ENCODE measurements around the gene MATN1. TPM values are rescaled to one million over a fixed set of nuclear protein-coding genes. Genes with fewer than 3 reads are reported as not detected.

The MATN1 gene
- polyA plus RNA-seq, 3 donors from 2014 or later, result not detected

DNA sequence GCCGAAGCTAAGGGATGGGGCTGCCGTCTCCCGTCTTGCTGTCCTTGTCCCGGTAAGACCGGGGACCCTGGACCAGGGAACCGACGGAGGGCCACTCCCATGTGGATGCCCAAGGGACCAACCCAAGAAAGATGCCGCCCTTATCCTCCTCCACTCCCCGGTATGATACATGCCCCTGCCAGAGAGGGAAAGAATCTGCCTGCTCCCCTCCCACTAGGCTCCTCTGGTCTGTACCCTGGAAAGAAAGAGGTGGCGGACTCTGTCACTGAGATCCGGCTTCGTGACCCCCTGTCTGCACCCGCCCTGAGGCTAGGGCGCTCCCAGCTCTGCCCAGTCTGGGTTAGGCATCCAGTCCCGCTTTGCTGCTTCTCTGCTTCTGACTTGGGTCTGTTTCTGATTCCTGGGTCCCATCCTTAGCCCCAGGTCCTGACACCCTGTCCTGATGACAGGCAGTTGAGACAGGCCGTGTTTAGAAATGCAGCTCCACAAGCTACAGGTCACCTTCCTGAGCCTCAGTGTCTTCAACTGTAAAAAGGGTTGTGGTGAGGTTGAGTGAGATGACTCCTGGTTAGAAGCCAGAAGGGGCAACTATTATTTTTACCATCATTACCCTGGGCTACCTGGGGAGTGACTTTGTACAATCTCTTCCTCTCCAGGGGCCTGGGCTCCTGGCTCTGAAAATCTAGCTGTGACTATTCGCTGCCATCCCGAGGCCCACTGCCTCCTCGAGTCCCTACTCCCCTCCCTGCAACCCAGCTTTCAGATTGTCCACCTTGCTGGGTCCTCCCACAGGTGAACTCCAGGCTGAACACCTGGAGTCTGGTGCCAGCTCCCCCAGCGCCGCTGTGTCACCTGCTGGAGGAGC is 3.7 kb downstream of the MATN1 start:
- peak overlapping the region; percentile 74 to 92 (median 89) for H3K4me3 Mint-ChIP-seq
- no peaks in the 10 kb centered on the region for H3K36me3 Mint-ChIP-seq
- no peak for DNase-seq
- H3K27me3 Mint-ChIP-seq (ENCODE audit: low read depth in 3 of 3), result peaks cover 5 to 12% (median 11%) of the 10 kb centered on the region in 3 donors
- peaks cover 11 to 23% of the 10 kb centered on the region in 2 donors for H3K4me1 Mint-ChIP-seq
- no peaks in the 10 kb centered on the region for H3K9me3 Mint-ChIP-seq
- peak overlapping the region; percentile 86 to 97 (median 95) for H3K27ac Mint-ChIP-seq

DNA sequence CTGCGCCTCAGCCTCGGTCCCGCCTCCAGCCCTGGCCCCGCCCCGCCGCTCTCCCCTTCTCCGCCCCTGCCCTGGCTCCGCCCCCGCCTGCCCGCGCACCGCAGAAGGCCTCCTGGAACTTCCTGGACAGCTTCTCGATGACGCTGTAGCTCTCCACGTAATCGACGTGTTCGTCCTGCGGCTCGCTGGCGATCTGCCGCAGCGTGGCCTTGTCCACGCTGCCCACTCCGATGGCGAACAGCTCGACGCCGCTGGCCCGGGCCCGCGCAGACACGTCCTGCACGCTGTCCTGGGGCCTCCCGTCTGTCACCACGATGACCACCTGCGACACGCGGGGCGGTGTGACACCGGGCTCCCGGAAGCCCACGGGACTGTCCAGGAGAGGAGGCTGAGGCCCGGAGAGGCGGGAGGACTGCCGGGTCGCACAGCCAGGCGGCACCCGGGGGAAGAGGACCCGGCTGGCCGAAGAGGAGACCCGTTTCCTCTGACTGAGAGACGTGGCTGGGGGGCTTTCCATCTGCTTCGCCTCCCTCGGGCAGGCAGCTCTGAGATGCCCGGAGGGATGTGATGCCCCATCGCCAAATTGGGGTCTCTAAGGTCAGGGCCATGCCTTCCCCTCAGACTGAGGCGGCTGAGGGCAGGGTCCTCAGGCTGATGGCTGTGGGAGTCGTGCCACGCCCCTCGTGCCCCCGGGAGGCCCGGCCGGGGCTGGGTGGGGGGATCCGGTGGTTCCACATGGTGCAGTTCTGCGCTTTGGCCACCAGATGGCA is 4.6 kb downstream of the MATN1 start:
- no peaks in the 10 kb centered on the region for H3K36me3 Mint-ChIP-seq

DNA sequence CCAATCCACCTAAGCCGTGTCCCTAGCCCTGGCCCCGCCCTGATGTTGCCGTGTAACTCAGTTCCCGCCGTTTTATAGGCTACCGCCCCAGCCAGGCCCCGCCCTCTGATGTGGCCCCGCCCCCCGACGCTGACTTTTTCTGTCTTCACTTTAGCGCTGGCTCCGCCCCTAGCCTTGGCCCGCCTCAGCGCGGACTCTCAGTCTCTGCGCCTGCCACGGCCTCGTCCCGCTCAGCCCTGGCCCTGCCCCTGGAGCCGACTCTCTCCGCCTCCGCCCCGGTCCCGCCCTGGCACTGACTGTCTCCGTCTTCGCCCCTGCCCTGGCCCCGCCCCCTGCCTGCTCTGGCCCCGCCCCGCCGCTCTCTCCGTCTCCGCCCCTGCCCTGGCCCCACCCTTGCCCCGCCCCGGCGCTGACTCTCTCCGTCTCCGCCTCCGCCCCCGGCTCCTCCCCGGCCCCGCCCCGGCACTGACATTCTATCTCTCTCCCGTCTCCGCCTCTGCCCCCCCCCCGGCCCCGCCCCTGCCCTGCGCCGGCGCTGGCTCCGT is 5.2 kb downstream of the MATN1 start:
- DNase-seq, result peak; percentile 98 to 99 (median 99)
- Mint-ChIP-seq H3K36me3 (no peaks in the 10 kb centered on the region), H3K9me3 (no peaks in the 10 kb centered on the region), H3K27me3 (ENCODE audit: low read depth in 3 of 3) (peaks cover 9 to 18% (median 15%) of the 10 kb centered on the region in 3 donors), H3K27ac (peak overlapping the region; percentile 92 to 98 (median 95)), H3K4me1 (peaks cover 11 to 23% of the 10 kb centered on the region in 2 donors), H3K4me3 (peak overlapping the region; percentile 89 to 97 (median 92))

More for the DNA sequence above, 4.6 kb downstream of the MATN1 start:
- Mint-ChIP-seq H3K4me1 (peaks cover 11 to 23% of the 10 kb centered on the region in 2 donors), H3K9me3 (no peaks in the 10 kb centered on the region), H3K27ac (peak overlapping the region; percentile 86 to 97 (median 95)), H3K27me3 (ENCODE audit: low read depth in 3 of 3) (peaks cover 5 to 16% (median 11%) of the 10 kb centered on the region in 3 donors), H3K4me3 (peak overlapping the region; percentile 74 to 92 (median 89))
- peak; percentile 96 to 98 (median 97) for DNase-seq

DNA sequence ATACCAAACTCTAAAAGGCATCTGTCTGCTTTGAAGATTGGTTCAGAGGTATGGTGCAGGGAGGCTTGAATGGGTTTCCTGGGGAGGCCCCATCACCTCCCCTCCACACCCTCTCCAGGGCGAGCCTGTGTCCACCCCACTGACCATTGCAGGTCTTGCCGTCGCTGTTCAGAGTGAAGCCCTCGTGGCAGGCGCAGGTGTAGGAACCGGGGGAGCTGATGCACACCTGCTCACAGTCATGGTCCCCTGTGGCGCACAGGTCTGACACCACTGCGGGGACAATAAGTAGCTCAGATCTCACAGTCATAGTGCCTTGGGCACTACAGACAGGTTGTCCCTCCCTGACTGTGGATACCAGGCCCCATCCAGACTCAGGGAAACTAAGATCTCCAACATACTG is 6.7 kb downstream of the MATN1 start:
- peak overlapping the region in 5 of 6 donors; percentile 83 to 92 (median 87) for H3K27ac Mint-ChIP-seq
- no peaks in the 10 kb centered on the region for H3K9me3 Mint-ChIP-seq
- no peak for DNase-seq
- no peaks in the 10 kb centered on the region for H3K36me3 Mint-ChIP-seq
- peak overlapping the region; percentile 24 to 75 (median 41) for H3K4me3 Mint-ChIP-seq
- peaks cover 11 to 23% of the 10 kb centered on the region in 2 donors for H3K4me1 Mint-ChIP-seq
- peaks cover 12 to 23% (median 15%) of the 10 kb centered on the region in 3 donors for H3K27me3 Mint-ChIP-seq (ENCODE audit: low read depth in 3 of 3)

DNA sequence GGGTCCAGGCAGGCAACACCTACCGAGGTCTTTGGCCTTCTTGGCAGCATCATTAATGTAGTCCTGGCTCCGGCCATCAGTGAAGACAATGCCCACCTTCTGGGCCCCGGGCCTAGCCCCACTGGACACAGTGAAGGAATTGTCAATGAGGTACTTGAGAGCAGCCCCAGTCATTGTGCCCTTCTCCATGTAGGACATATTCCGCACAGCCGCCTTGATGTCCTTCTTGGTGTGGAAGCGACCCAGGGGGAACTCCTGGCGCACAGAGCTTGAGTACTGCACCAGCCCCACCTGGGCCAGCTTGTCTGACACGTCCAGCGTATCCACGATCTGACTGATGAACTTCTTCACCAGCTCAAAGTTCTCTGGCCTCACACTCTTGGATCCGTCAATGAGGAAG is 7.5 kb downstream of the MATN1 start:
- Mint-ChIP-seq H3K27ac (no peak overlapping the region), H3K4me3 (no peak overlapping the region)

DNA sequence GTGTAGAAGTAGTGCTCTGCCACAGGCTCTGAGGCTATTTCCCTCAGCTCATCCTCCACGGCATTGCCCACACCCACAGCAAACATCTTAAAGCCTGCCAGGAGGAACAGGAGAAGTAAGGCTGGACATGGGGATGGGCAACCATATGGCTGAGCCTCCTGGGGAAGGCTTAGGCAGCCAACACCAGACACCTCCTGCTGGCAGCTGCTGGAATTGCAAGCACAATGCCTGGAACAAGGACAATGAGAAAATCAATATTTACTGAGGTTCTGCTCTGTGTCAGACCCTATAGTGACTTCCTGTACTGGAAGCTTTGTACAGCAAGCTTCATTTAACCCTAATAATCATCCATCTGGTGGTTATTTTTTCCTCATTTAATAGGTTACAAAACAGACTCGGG is 8.2 kb downstream of the MATN1 start:
- Mint-ChIP-seq H3K27me3 (ENCODE audit: low read depth in 3 of 3) (peaks cover 16 to 19% (median 19%) of the 10 kb centered on the region in 3 donors), H3K4me3 (no peak overlapping the region), H3K36me3 (no peaks in the 10 kb centered on the region), H3K27ac (no peak overlapping the region), H3K4me1 (peaks cover 11 to 23% of the 10 kb centered on the region in 2 donors), H3K9me3 (no peaks in the 10 kb centered on the region)
- no peak for DNase-seq

More for the DNA sequence above, 7.5 kb downstream of the MATN1 start:
- Mint-ChIP-seq H3K9me3 (no peaks in the 10 kb centered on the region), H3K27me3 (ENCODE audit: low read depth in 3 of 3) (peaks cover 15 to 22% (median 16%) of the 10 kb centered on the region in 3 donors), H3K36me3 (no peaks in the 10 kb centered on the region), H3K4me1 (peaks cover 11 to 23% of the 10 kb centered on the region in 2 donors)
- DNase-seq, result no peak

DNA sequence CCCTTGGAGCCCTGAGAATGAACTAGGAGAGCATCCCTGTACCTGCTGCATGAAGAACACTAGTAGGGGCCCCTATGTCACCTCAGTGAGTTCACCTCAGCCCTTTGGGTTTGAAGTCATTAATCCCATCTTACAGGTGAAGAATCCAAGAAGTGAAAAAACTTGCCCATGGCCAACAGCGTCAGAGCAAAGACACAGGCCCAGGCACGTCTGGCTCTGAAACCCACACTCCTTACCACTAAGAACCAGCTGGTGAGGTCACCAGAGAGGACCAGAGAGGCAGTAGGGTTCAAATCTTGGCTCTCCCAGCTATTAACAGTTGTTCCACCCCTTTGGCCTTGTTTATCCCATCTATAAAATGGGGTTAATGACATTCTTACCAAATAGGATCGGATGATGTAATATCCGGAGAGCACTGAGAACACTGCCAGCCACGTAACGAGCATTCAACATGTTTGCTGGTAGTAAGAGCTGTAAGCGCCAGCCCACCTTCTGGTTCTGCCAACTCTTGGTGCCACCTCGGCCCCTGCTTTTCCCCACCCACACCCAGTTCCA is 8.8 kb downstream of the MATN1 start:
- H3K27me3 Mint-ChIP-seq (ENCODE audit: low read depth in 3 of 3), result peaks cover 18 to 21% (median 19%) of the 10 kb centered on the region in 3 donors
- peak overlapping the region in 1 of 6 donors; percentile 30 for H3K27ac Mint-ChIP-seq
- H3K9me3 Mint-ChIP-seq, result no peaks in the 10 kb centered on the region
- no peak overlapping the region for H3K4me3 Mint-ChIP-seq
- H3K4me1 Mint-ChIP-seq, result peaks cover 9 to 20% of the 10 kb centered on the region in 2 donors
- no peak for DNase-seq
- no peaks in the 10 kb centered on the region for H3K36me3 Mint-ChIP-seq

DNA sequence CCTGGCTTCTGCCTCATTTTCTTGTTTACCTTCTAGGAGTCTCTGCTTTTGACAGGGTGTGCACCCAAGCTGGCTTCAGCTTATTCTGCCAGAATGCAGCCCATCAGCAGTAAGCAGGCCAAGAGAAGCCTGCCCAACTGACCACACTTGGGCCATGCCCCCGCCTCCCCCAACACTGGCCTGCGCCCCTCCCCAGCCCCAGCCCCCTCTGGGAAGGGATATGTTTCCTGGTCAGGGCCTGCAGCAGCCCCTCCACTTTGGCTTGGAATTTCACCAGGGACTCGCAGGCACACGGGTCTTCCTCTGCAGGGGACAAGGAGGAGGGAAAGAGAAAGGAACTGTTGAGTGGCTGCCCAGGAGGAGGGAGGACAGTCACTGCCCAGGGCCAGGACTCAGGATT is 9.4 kb downstream of the MATN1 start:
- no peak overlapping the region for H3K4me3 Mint-ChIP-seq
- H3K27me3 Mint-ChIP-seq (ENCODE audit: low read depth in 3 of 3), result peaks cover 14 to 21% (median 19%) of the 10 kb centered on the region in 3 donors
- no peak for DNase-seq
- H3K36me3 Mint-ChIP-seq, result no peaks in the 10 kb centered on the region
- no peaks in the 10 kb centered on the region for H3K9me3 Mint-ChIP-seq
- no peak overlapping the region for H3K27ac Mint-ChIP-seq
- H3K4me1 Mint-ChIP-seq, result peaks cover 5 to 16% of the 10 kb centered on the region in 2 donors

DNA sequence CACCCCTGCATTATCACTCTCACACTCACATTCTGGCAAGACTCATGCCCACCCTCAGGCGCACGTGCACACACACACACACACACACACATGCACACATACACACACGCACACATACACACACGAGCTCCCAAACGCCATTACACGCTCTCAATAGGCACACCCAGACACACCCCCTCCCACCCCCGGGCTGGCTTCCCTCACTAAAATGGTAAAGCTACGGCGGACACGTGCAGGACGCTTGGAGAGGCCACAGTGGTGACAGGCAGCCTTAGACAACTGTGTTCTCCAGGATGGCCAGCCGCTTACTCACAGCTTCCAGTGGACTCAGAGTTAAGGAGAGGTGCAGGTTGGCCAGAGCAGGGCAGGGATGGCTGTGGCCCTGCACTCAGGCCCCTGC is 10.1 kb downstream of the MATN1 start:
- Mint-ChIP-seq H3K4me1 (peaks cover 5 to 16% of the 10 kb centered on the region in 2 donors), H3K9me3 (no peaks in the 10 kb centered on the region), H3K27me3 (ENCODE audit: low read depth in 3 of 3) (peaks cover 11 to 21% (median 17%) of the 10 kb centered on the region in 3 donors), H3K4me3 (no peak overlapping the region), H3K36me3 (no peaks in the 10 kb centered on the region), H3K27ac (no peak overlapping the region)
- no peak for DNase-seq

DNA sequence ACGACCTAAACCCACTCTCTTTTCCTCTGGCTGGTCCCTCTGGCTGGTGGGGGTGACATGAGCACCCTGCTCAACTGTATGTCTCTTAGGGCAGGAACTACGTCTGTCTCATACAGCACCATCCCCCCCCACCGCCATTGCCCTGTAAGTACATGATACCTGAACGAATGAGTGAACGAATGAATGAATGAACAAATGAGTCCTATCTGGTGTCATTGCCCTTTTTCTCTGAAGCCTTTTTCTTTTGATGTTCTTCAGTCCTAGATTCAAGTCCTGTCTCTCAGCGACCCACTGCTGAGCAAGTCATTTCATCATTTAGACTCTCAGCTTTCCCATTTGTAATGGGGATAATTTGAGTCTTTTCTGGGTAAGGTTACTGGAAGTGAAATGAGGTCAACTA is 10.8 kb downstream of the MATN1 start:
- peaks cover 2 to 11% of the 10 kb centered on the region in 2 donors for H3K4me1 Mint-ChIP-seq
- H3K27ac Mint-ChIP-seq, result no peak overlapping the region
- H3K4me3 Mint-ChIP-seq, result no peak overlapping the region
- H3K36me3 Mint-ChIP-seq, result no peaks in the 10 kb centered on the region
- no peaks in the 10 kb centered on the region for H3K9me3 Mint-ChIP-seq
- DNase-seq, result no peak
- peaks cover 7 to 16% (median 13%) of the 10 kb centered on the region in 3 donors for H3K27me3 Mint-ChIP-seq (ENCODE audit: low read depth in 3 of 3)

DNA sequence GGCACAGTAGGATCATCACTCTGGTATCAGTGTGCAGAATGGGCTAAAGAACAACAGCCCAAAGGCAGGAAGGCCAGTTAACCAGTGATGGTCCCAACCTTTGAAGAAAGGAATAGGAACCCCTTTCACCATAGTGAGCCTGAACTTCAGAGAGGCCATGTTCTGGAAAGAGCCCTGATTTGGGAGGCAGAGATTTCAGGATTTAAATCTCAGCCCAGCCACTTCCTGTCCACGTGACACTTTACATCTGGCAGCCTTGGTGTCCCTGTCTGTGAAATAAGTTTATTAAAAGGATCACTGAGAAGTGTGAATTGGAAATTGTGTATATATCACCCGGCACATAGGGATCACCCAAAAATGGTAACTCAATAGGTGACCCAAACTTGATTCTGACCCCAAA is 13.0 kb downstream of the MATN1 start:
- peaks cover 10 to 19% (median 15%) of the 10 kb centered on the region in 3 donors for H3K27me3 Mint-ChIP-seq (ENCODE audit: low read depth in 3 of 3)
- H3K36me3 Mint-ChIP-seq, result no peaks in the 10 kb centered on the region
- H3K27ac Mint-ChIP-seq, result no peak overlapping the region
- H3K4me3 Mint-ChIP-seq, result no peak overlapping the region
- no peak for DNase-seq
- H3K4me1 Mint-ChIP-seq, result no peaks in the 10 kb centered on the region
- H3K9me3 Mint-ChIP-seq, result no peaks in the 10 kb centered on the region

DNA sequence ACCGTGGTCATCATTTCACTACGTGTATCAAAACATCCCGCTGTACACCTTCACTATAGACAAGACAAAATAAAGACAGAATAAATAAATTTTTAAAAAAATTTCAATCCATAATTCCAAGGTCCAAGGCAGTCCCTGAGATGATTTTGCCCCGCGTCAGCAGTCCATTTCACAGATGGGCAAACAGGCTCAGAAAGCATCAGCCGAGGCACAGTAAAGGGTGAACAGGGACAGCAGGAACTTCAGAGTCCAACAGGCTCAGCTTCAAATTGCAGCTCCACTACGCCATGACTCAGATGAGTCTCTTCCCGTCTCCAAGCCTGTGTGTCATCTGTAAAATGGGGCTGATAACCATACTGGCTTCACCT is 15.0 kb downstream of the MATN1 start:
- no peak for DNase-seq
- Mint-ChIP-seq H3K27me3 (ENCODE audit: low read depth in 3 of 3) (peaks cover 7 to 16% (median 10%) of the 10 kb centered on the region in 3 donors), H3K9me3 (no peaks in the 10 kb centered on the region), H3K27ac (no peak overlapping the region), H3K4me1 (no peaks in the 10 kb centered on the region), H3K36me3 (no peaks in the 10 kb centered on the region), H3K4me3 (no peak overlapping the region)
